Tibial nerve (tissue), 4 donors: Measurements from ENCODE around the gene UQCRQ. TPM values are rescaled to one million over a fixed set of nuclear protein-coding genes. Genes with fewer than 3 reads are reported as not detected.

Experiments used
- DNase-seq, 2 donors: peaks; one replicate each; pipeline ENCODE4 v3.0.0-alpha.2; 2019; ENCODE audit warnings: low spot score in 2 of 2
- H3K27ac ChIP-seq, 4 donors: fragments of 200-600 bp; sonication (generic) in 3 of 4; one replicate each; pipeline ENCODE4 v1.5.1; 2017 to 2019; ENCODE audit warnings: mild to moderate bottlenecking in 1 of 4
- H3K27me3 ChIP-seq, 2 donors: fragments of 200-600 bp; sonication (generic) in 1 of 2; one replicate each; pipeline versions ENCODE4 v1.5.1 to v1.6.0; 2017 to 2019
- H3K36me3 ChIP-seq, 3 donors: fragments of 200-600 bp; sonication (generic); one replicate each; pipeline ENCODE4 v1.5.1; 2018 to 2019
- H3K4me1 ChIP-seq, 4 donors: fragments of 200-600 bp; sonication (generic) in 3 of 4; one replicate each; pipeline ENCODE4 v1.5.1; 2017 to 2019
- H3K4me3 ChIP-seq, 4 donors: fragments of 200-600 bp; sonication (generic) in 3 of 4; one replicate each; pipeline ENCODE4 v1.5.1; 2017 to 2019; ENCODE audit warnings: mild to moderate bottlenecking in 1 of 4, moderate library complexity in 1 of 4
- H3K9me3 ChIP-seq, 4 donors: fragments of 200-600 bp; sonication (generic) in 3 of 4; one replicate each; pipeline ENCODE4 v1.5.1; 2017 to 2019
- CTCF ChIP-seq, 5 experiments: fragments of 200-600 bp in 3 of 5; fragments of 450-650 bp in 2 of 5; sonication (generic) in 3 of 5; IDR thresholded peaks; one replicate each; pipeline ENCODE4 v1.5.1; 2016 to 2019; ENCODE audit warnings: antibody characterized with exemption in 5 of 5, mild to moderate bottlenecking in 3 of 5, moderate library complexity in 2 of 5
- EP300 ChIP-seq, 2 donors: sonication (generic); formaldehyde crosslinking; IDR thresholded peaks; one replicate each; pipeline ENCODE4 v1.6.1; 2017; ENCODE audit warnings: antibody characterized with exemption in 2 of 2, mild to moderate bottlenecking in 1 of 2
- POLR2A ChIP-seq, 2 donors: fragments of 450-650 bp; IDR thresholded peaks; one replicate each; pipeline ENCODE4 v1.6.1; 2017; ENCODE audit warnings: antibody characterized with exemption in 2 of 2, mild to moderate bottlenecking in 2 of 2, moderate library complexity in 2 of 2
- whole genome bisulfite sequencing, 2 donors: methylation state at CpG; one replicate each; pipeline ENCODE4 v1.1.5; 2018; 5-methylcytosine and 5-hydroxymethylcytosine counted together
- total RNA-seq, 4 donors: library from RNA; depleted of rRNA; stranded (reverse); fragments of >200 nt; gene quantifications; one replicate each; pipeline ENCODE4 v1.1.0, GENCODE V29; 2016

UQCRQ gene
- total RNA-seq, 4 donors from 2014 or later, result 69.8 to 143 (median 118) TPM

- H3K4me1 ChIP-seq, result peaks cover 0 to 57% (median 25%) of the 10 kb centered on the region in 4 donors
- no peak overlapping the region for H3K4me3 ChIP-seq
- WGBS, 2 donors, result 48 to 75% methylated on average over 3 of the region's 3 CpGs
- DNase-seq, result no peak
- H3K9me3 ChIP-seq, result no peaks in the 10 kb centered on the region
- no peak for TF ChIP-seq CTCF (IDR thresholded peaks at IDR 0.05)
- TF ChIP-seq POLR2A (IDR thresholded peaks at IDR 0.05), result no peak
- TF ChIP-seq EP300 (IDR thresholded peaks at IDR 0.05), result no peak
- H3K27me3 ChIP-seq, result peaks cover 0 to 51% of the 10 kb centered on the region in 2 donors
- H3K36me3 ChIP-seq, result peaks cover 0 to 14% (median 0%) of the 10 kb centered on the region in 3 donors
- H3K27ac ChIP-seq, result peak overlapping the region in 2 of 4 donors; percentile 47 to 57
Measured at GRCh38 chr5:132821350-132821749, 45.1 kb upstream of the UQCRQ start.

GRCh38 chr5:132821791-132822190 is 44.7 kb upstream of the UQCRQ start:
- H3K27me3 ChIP-seq, result peaks cover 0 to 56% of the 10 kb centered on the region in 2 donors
- WGBS, 2 donors, result 73 to 76% methylated on average over 1 of the region's 1 CpG
- H3K4me3 ChIP-seq, result no peak overlapping the region
- TF ChIP-seq POLR2A (IDR thresholded peaks at IDR 0.05) (no peak), CTCF (IDR thresholded peaks at IDR 0.05) (no peak), EP300 (IDR thresholded peaks at IDR 0.05) (no peak)
- peak overlapping the region in 2 of 4 donors; percentile 47 to 57 for H3K27ac ChIP-seq
- no peak for DNase-seq
- H3K9me3 ChIP-seq, result no peaks in the 10 kb centered on the region
- H3K4me1 ChIP-seq, result peaks cover 0 to 61% (median 25%) of the 10 kb centered on the region in 4 donors
- peaks cover 0 to 14% (median 0%) of the 10 kb centered on the region in 3 donors for H3K36me3 ChIP-seq

GRCh38 chr5:132822650-132823480 is 43.6 kb upstream of the UQCRQ start:
- DNase-seq, result no peak
- Histone ChIP-seq H3K36me3 (peaks cover 0 to 14% (median 0%) of the 10 kb centered on the region in 3 donors), H3K9me3 (no peaks in the 10 kb centered on the region), H3K4me1 (peaks cover 0 to 65% (median 25%) of the 10 kb centered on the region in 4 donors), H3K4me3 (peak overlapping the region in 2 of 4 donors; percentile 9 to 34), H3K27me3 (peaks cover 0 to 65% of the 10 kb centered on the region in 2 donors), H3K27ac (peak overlapping the region in 3 of 4 donors; percentile 0 to 90 (median 38))
- TF ChIP-seq CTCF (IDR thresholded peaks at IDR 0.05) (no peak), EP300 (IDR thresholded peaks at IDR 0.05) (no peak), POLR2A (IDR thresholded peaks at IDR 0.05) (no peak)
- WGBS, 2 donors, result 19 to 48% methylated on average over 53 to 64 of the region's 68 CpGs

- Histone ChIP-seq H3K27me3 (peaks cover 0 to 68% of the 10 kb centered on the region in 2 donors), H3K9me3 (no peaks in the 10 kb centered on the region), H3K4me3 (peak overlapping the region in 1 of 4 donors; percentile 34), H3K4me1 (peaks cover 0 to 69% (median 25%) of the 10 kb centered on the region in 4 donors), H3K27ac (peak overlapping the region in 3 of 4 donors; percentile 0 to 90 (median 38)), H3K36me3 (peaks cover 0 to 14% (median 0%) of the 10 kb centered on the region in 3 donors)
- 80 to 100% methylated on average over 1 to 7 of the region's 7 CpGs for WGBS, 2 donors
- no peak for DNase-seq
- TF ChIP-seq EP300 (IDR thresholded peaks at IDR 0.05), result no peak
- TF ChIP-seq CTCF (IDR thresholded peaks at IDR 0.05), result no peak
- no peak for TF ChIP-seq POLR2A (IDR thresholded peaks at IDR 0.05)
Measured at GRCh38 chr5:132823481-132824050, 42.9 kb upstream of the UQCRQ start.

- no peak overlapping the region for H3K4me3 ChIP-seq
- H3K27ac ChIP-seq, result peak overlapping the region in 2 of 4 donors; percentile 38 to 90
- H3K27me3 ChIP-seq, result peaks cover 0 to 66% of the 10 kb centered on the region in 2 donors
- TF ChIP-seq POLR2A (IDR thresholded peaks at IDR 0.05) (no peak), EP300 (IDR thresholded peaks at IDR 0.05) (no peak), CTCF (IDR thresholded peaks at IDR 0.05) (no peak)
- H3K4me1 ChIP-seq, result peaks cover 0 to 70% (median 27%) of the 10 kb centered on the region in 4 donors
- peaks cover 0 to 14% (median 0%) of the 10 kb centered on the region in 3 donors for H3K36me3 ChIP-seq
- no peaks in the 10 kb centered on the region for H3K9me3 ChIP-seq
- WGBS, 2 donors, result 90 to 98% methylated on average over 1 to 3 of the region's 3 CpGs
- DNase-seq, result no peak
Measured at GRCh38 chr5:132824426-132824825, 42.0 kb upstream of the UQCRQ start.
